ENCODE data around the gene GRIK4. TPM values are rescaled to one million over a fixed set of nuclear protein-coding genes. Genes with fewer than 3 reads are reported as not detected.
"Not testable (repeated sequence)": the region's sequence is repeated elsewhere in the genome, so short reads cannot be mapped to it uniquely, and the experiment has no call there.

The GRIK4 gene
- total RNA-seq, 1 donor from 2014 or later, result not detected

- no peak for TF ChIP-seq CTCF (IDR thresholded peaks at IDR 0.05)
- Histone ChIP-seq H3K9me3 (no peaks in the 10 kb centered on the region), H3K4me3 (no peak overlapping the region), H3K27me3 (no peaks in the 10 kb centered on the region), H3K36me3 (no peaks in the 10 kb centered on the region), H3K4me1 (no peaks in the 10 kb centered on the region), H3K27ac (no peak overlapping the region)
- intact Hi-C loops (cut with DNase I), result no loop called here
- no peak for DNase-seq (ENCODE audit: low spot score in 2 of 2)
Observed at GRCh38 chr11:120578596-120579154, 67.1 kb downstream of the GRIK4 start.

- Histone ChIP-seq H3K27me3 (no peaks in the 10 kb centered on the region), H3K4me1 (no peaks in the 10 kb centered on the region), H3K36me3 (no peaks in the 10 kb centered on the region), H3K27ac (no peak overlapping the region), H3K9me3 (no peaks in the 10 kb centered on the region), H3K4me3 (no peak overlapping the region)
- no peak for TF ChIP-seq CTCF (IDR thresholded peaks at IDR 0.05)
- no peak for DNase-seq (ENCODE audit: low spot score in 2 of 2)
- intact Hi-C loops (cut with DNase I), result no loop called here
Observed at GRCh38 chr11:120579611-120580031, 68.1 kb downstream of the GRIK4 start.

- Histone ChIP-seq H3K4me3 (no peak overlapping the region), H3K27ac (no peak overlapping the region), H3K27me3 (no peaks in the 10 kb centered on the region), H3K4me1 (no peaks in the 10 kb centered on the region), H3K9me3 (no peaks in the 10 kb centered on the region), H3K36me3 (no peaks in the 10 kb centered on the region)
- intact Hi-C loops (cut with DNase I), result no loop called here
- DNase-seq (ENCODE audit: low spot score in 2 of 2), result no peak
- no peak for TF ChIP-seq CTCF (IDR thresholded peaks at IDR 0.05)
Observed at GRCh38 chr11:120581313-120581712, 69.8 kb downstream of the GRIK4 start.

GRCh38 chr11:120582535-120582934, 71.0 kb downstream of the GRIK4 start:
- DNase-seq (ENCODE audit: low spot score in 2 of 2); H3K4me1 ChIP-seq; intact Hi-C loops (cut with DNase I); H3K9me3 ChIP-seq; H3K36me3 ChIP-seq; H3K4me3 ChIP-seq; H3K27me3 ChIP-seq; H3K27ac ChIP-seq: not testable (repeated sequence)

- no peak for DNase-seq (ENCODE audit: low spot score in 2 of 2)
- Histone ChIP-seq H3K9me3 (no peaks in the 10 kb centered on the region), H3K27ac (no peak overlapping the region), H3K4me3 (no peak overlapping the region), H3K27me3 (no peaks in the 10 kb centered on the region), H3K4me1 (no peaks in the 10 kb centered on the region), H3K36me3 (no peaks in the 10 kb centered on the region)
- TF ChIP-seq CTCF (IDR thresholded peaks at IDR 0.05), result no peak
- intact Hi-C loops (cut with DNase I), result no loop called here
Observed at GRCh38 chr11:120586072-120586471, 74.5 kb downstream of the GRIK4 start.

GRCh38 chr11:120586728-120587127, 75.2 kb downstream of the GRIK4 start:
- no peak overlapping the region for H3K4me3 ChIP-seq
- H3K27me3 ChIP-seq, result no peaks in the 10 kb centered on the region
- H3K27ac ChIP-seq, result no peak overlapping the region
- intact Hi-C loops (cut with DNase I), result no loop called here
- no peaks in the 10 kb centered on the region for H3K4me1 ChIP-seq
- H3K9me3 ChIP-seq, result no peaks in the 10 kb centered on the region
- H3K36me3 ChIP-seq, result no peaks in the 10 kb centered on the region
- DNase-seq (ENCODE audit: low spot score in 2 of 2), result no peak
- TF ChIP-seq CTCF (IDR thresholded peaks at IDR 0.05), result no peak
